Gastroesophageal sphincter (tissue), 4 donors: ENCODE measurements around the gene PRKG1. TPM values are rescaled to one million over a fixed set of nuclear protein-coding genes. Genes with fewer than 3 reads are reported as not detected.

Experiments used
- ATAC-seq: fragments of 150-250 bp; one replicate; pipeline ENCODE4 v1.9.1; 2016; ENCODE audit warnings: mild to moderate bottlenecking, moderate library complexity
- H3K27ac ChIP-seq, 4 donors: fragments of 200-600 bp; sonication (generic) in 3 of 4; 1 replicate in 3 of 4; 2 replicates in 1 of 4; pipeline ENCODE4 v1.5.1; 2016 to 2019
- H3K27me3 ChIP-seq: fragments of 200-600 bp; sonication (generic); one replicate; pipeline ENCODE4 v1.5.1; 2019
- H3K36me3 ChIP-seq, 2 donors: fragments of 200-600 bp; sonication (generic); one replicate each; pipeline ENCODE4 v1.5.1; 2019; ENCODE audit warnings: control low read depth in 1 of 2
- H3K4me1 ChIP-seq, 3 donors: fragments of 200-600 bp; sonication (generic); 1 replicate in 2 of 3; 2 replicates in 1 of 3; pipeline ENCODE4 v1.5.1; 2016 to 2019; ENCODE audit warnings: control low read depth in 2 of 3
- H3K4me3 ChIP-seq, 2 donors: fragments of 200-600 bp; sonication (generic); one replicate each; pipeline ENCODE4 v1.5.1; 2019; ENCODE audit warnings: mild to moderate bottlenecking in 1 of 2, moderate library complexity in 1 of 2
- H3K9me3 ChIP-seq, 3 donors: fragments of 200-600 bp; sonication (generic); one replicate each; pipeline ENCODE4 v1.5.1; 2017 to 2019; ENCODE audit warnings: control low read depth in 2 of 3
- CTCF ChIP-seq, 4 experiments: fragments of 200-600 bp in 2 of 4; fragments of 450-650 bp in 2 of 4; sonication (generic) in 1 of 4; IDR thresholded peaks; one replicate each; pipeline ENCODE4 v1.5.1; 2017 to 2019; ENCODE audit warnings: antibody characterized with exemption in 4 of 4, mild to moderate bottlenecking in 2 of 4, moderate library complexity in 2 of 4
- EP300 ChIP-seq: sonication (generic); formaldehyde crosslinking; IDR thresholded peaks from one replicate; pipeline ENCODE4 v1.6.1; 2017; ENCODE audit warnings: antibody characterized with exemption, mild to moderate bottlenecking
- POLR2A ChIP-seq, 2 donors: fragments of 450-650 bp; IDR thresholded peaks; one replicate each; pipeline ENCODE4 v1.6.1; 2017; ENCODE audit warnings: antibody characterized with exemption in 2 of 2, mild to moderate bottlenecking in 2 of 2, moderate library complexity in 1 of 2
- POLR2AphosphoS5 ChIP-seq: sonication (generic); formaldehyde crosslinking; IDR thresholded peaks from one replicate; pipeline ENCODE4 v1.6.1; 2017; ENCODE audit warnings: antibody characterized with exemption
- WGBS, 2 donors: methylation state at CpG; one replicate each; pipeline ENCODE4 v1.1.5; 2018; ENCODE audit warnings: low coverage in 1 of 2; 5-methylcytosine and 5-hydroxymethylcytosine counted together
- total RNA-seq, 4 donors: library from RNA; depleted of rRNA; stranded (reverse); fragments of >200 nt; gene quantifications; one replicate each; pipeline ENCODE4 v1.1.0, GENCODE V29; 2016

The PRKG1 gene
- total RNA-seq, 4 donors from 2014 or later = 27.5 to 73.2 (median 39.2) TPM

GRCh38 chr10:52020173-52020572, 945.9 kb downstream of the PRKG1 start:
- Histone ChIP-seq H3K4me1 (no peaks in the 10 kb centered on the region), H3K27me3 (no peaks in the 10 kb centered on the region), H3K27ac (no peak overlapping the region), H3K36me3 (no peaks in the 10 kb centered on the region), H3K4me3 (no peak overlapping the region), H3K9me3 (no peaks in the 10 kb centered on the region)
- no peak for ATAC-seq
- TF ChIP-seq POLR2AphosphoS5 = no peak
- TF ChIP-seq EP300 = no peak
- no peak for TF ChIP-seq CTCF (IDR thresholded peaks at IDR 0.05)
- no peak for TF ChIP-seq POLR2A (IDR thresholded peaks at IDR 0.05)
- WGBS, 2 donors = 61 to 87% methylated on average over 2 of the region's 2 CpGs

- no peaks in the 10 kb centered on the region for H3K4me1 ChIP-seq
- TF ChIP-seq POLR2AphosphoS5 (no peak), EP300 (no peak), POLR2A (IDR thresholded peaks at IDR 0.05) (no peak), CTCF (IDR thresholded peaks at IDR 0.05) (no peak)
- no peaks in the 10 kb centered on the region for H3K9me3 ChIP-seq
- H3K27ac ChIP-seq = no peak overlapping the region
- H3K27me3 ChIP-seq = no peaks in the 10 kb centered on the region
- H3K4me3 ChIP-seq = no peak overlapping the region
- ATAC-seq = no peak
- 100% methylated on average over 1 to 2 of the region's 2 CpGs for WGBS, 2 donors
- no peaks in the 10 kb centered on the region for H3K36me3 ChIP-seq
These were observed 946.4 kb downstream of the PRKG1 start for GRCh38 chr10:52020702-52021101.

GRCh38 chr10:52027055-52027705, 952.9 kb downstream of the PRKG1 start:
- Histone ChIP-seq H3K27me3 (no peaks in the 10 kb centered on the region), H3K36me3 (no peaks in the 10 kb centered on the region), H3K9me3 (no peaks in the 10 kb centered on the region), H3K4me1 (peaks cover 0 to 23% (median 2%) of the 10 kb centered on the region in 3 donors), H3K27ac (no peak overlapping the region), H3K4me3 (no peak overlapping the region)
- WGBS, 2 donors = 32 to 50% methylated on average over 4 of the region's 4 CpGs
- ATAC-seq = no peak
- TF ChIP-seq CTCF (IDR thresholded peaks at IDR 0.05) (no peak), POLR2A (IDR thresholded peaks at IDR 0.05) (no peak)

- H3K36me3 ChIP-seq = no peaks in the 10 kb centered on the region
- H3K4me3 ChIP-seq = no peak overlapping the region
- H3K27ac ChIP-seq = no peak overlapping the region
- TF ChIP-seq POLR2AphosphoS5 (no peak), EP300 (no peak), POLR2A (IDR thresholded peaks at IDR 0.05) (no peak), CTCF (IDR thresholded peaks at IDR 0.05) (no peak)
- WGBS, 2 donors = 60 to 83% methylated on average over 1 to 2 of the region's 2 CpGs
- H3K27me3 ChIP-seq = no peaks in the 10 kb centered on the region
- no peak for ATAC-seq
- H3K4me1 ChIP-seq = peaks cover 0 to 23% (median 2%) of the 10 kb centered on the region in 3 donors
- H3K9me3 ChIP-seq = no peaks in the 10 kb centered on the region
These were observed 954.2 kb downstream of the PRKG1 start for GRCh38 chr10:52028523-52028858.

- TF ChIP-seq CTCF (IDR thresholded peaks at IDR 0.05) (no peak), EP300 (no peak), POLR2A (IDR thresholded peaks at IDR 0.05) (no peak)
- Histone ChIP-seq H3K9me3 (no peaks in the 10 kb centered on the region), H3K27ac (no peak overlapping the region), H3K4me1 (peaks cover 0 to 23% (median 2%) of the 10 kb centered on the region in 3 donors), H3K27me3 (no peaks in the 10 kb centered on the region), H3K4me3 (no peak overlapping the region), H3K36me3 (no peaks in the 10 kb centered on the region)
- no peak for ATAC-seq
- 70 to 83% methylated on average over 2 of the region's 2 CpGs for WGBS, 2 donors
These were observed 955.3 kb downstream of the PRKG1 start for GRCh38 chr10:52029628-52030027.
